ENCODE data around the gene TSPAN32.

TSPAN32 gene, protein sequence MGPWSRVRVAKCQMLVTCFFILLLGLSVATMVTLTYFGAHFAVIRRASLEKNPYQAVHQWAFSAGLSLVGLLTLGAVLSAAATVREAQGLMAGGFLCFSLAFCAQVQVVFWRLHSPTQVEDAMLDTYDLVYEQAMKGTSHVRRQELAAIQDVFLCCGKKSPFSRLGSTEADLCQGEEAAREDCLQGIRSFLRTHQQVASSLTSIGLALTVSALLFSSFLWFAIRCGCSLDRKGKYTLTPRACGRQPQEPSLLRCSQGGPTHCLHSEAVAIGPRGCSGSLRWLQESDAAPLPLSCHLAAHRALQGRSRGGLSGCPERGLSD

DNA sequence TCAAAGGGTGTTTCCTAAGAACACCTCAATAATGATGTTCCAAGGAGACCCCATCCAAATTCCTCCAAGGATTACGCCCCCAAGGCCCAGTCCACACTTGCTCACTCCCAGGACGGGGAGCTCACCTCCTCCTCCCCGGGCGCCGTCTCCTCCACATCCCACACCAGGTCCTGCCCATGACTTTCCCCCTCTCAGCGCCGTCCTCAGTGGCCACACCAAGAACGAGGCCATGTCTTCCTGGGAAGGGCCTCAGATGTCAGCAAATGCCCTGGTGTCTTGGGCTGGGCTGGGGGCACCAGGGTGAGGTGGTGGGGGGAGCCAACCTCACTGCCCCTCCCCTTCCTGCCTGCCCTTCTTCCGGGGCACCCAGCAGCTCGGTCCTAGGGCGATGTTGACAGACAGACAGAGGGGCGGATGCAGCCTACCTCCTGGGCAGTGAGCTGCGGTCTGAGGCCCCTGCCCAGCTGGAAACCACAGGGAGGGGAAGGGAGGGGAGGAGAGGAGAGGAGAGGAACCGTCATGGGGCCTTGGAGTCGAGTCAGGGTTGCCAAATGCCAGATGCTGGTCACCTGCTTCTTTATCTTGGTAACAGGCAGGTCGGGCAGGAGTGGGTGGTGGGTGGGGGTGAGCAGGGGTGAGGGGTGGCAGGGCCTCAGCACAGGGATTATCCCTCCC is at the start of gene TSPAN32, which contains the start of gene C11orf21:
TSPAN32 (plus strand) TSS at position 383 of the 675 bp plus-strand sequence; CDS start at position 520, 137 bp downstream.
C11orf21 (minus strand) TSS at position 288 of the 675 bp plus-strand sequence; CDS start at position 178, 110 bp downstream.
- TF ChIP-seq CSDC2 (CRISPR knock-in tag; IDR thresholded peaks at IDR 0.05) (no peak), ESRRG (CRISPR knock-in tag; IDR thresholded peaks at IDR 0.05) (no peak), TOX (CRISPR knock-in tag; IDR thresholded peaks at IDR 0.05; ENCODE audit: borderline replicate concordance) (no peak), BACH2 (CRISPR knock-in tag; IDR thresholded peaks at IDR 0.05; ENCODE audit: borderline replicate concordance) (no peak), ZNF8 (CRISPR knock-in tag; IDR thresholded peaks at IDR 0.05) (no peak), TCF4 (CRISPR knock-in tag; IDR thresholded peaks at IDR 0.05; ENCODE audit: borderline replicate concordance) (no peak), PPARA (CRISPR knock-in tag; IDR thresholded peaks at IDR 0.05; ENCODE audit: borderline replicate concordance) (no peak), RARB (CRISPR knock-in tag; IDR thresholded peaks at IDR 0.05) (no peak), ISL1 (CRISPR knock-in tag; IDR thresholded peaks at IDR 0.05) (no peak), ZC3H10 (CRISPR knock-in tag; IDR thresholded peaks at IDR 0.05) (no peak), OSR1 (CRISPR knock-in tag; IDR thresholded peaks at IDR 0.05) (no peak), POU6F1 (CRISPR knock-in tag; IDR thresholded peaks at IDR 0.05; ENCODE audit: borderline replicate concordance, low read depth) (no peak), ZFP3 (CRISPR knock-in tag; IDR thresholded peaks at IDR 0.05) (no peak), ZFP30 (CRISPR knock-in tag; IDR thresholded peaks at IDR 0.05) (no peak)
- TF ChIP-seq, protein P1, sequence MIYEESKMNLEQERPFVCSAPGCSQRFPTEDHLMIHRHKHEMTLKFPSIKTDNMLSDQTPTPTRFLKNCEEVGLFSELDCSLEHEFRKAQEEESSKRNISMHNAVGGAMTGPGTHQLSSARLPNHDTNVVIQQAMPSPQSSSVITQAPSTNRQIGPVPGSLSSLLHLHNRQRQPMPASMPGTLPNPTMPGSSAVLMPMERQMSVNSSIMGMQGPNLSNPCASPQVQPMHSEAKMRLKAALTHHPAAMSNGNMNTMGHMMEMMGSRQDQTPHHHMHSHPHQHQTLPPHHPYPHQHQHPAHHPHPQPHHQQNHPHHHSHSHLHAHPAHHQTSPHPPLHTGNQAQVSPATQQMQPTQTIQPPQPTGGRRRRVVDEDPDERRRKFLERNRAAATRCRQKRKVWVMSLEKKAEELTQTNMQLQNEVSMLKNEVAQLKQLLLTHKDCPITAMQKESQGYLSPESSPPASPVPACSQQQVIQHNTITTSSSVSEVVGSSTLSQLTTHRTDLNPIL (CRISPR knock-in tag; IDR thresholded peaks at IDR 0.05; ENCODE audit: low read depth): no peak
- TF ChIP-seq, protein P2, sequence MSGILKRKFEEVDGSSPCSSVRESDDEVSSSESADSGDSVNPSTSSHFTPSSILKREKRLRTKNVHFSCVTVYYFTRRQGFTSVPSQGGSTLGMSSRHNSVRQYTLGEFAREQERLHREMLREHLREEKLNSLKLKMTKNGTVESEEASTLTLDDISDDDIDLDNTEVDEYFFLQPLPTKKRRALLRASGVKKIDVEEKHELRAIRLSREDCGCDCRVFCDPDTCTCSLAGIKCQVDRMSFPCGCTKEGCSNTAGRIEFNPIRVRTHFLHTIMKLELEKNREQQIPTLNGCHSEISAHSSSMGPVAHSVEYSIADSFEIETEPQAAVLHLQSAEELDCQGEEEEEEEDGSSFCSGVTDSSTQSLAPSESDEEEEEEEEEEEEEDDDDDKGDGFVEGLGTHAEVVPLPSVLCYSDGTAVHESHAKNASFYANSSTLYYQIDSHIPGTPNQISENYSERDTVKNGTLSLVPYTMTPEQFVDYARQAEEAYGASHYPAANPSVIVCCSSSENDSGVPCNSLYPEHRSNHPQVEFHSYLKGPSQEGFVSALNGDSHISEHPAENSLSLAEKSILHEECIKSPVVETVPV (CRISPR knock-in tag; IDR thresholded peaks at IDR 0.05): no peak
- TF ChIP-seq, protein P3, sequence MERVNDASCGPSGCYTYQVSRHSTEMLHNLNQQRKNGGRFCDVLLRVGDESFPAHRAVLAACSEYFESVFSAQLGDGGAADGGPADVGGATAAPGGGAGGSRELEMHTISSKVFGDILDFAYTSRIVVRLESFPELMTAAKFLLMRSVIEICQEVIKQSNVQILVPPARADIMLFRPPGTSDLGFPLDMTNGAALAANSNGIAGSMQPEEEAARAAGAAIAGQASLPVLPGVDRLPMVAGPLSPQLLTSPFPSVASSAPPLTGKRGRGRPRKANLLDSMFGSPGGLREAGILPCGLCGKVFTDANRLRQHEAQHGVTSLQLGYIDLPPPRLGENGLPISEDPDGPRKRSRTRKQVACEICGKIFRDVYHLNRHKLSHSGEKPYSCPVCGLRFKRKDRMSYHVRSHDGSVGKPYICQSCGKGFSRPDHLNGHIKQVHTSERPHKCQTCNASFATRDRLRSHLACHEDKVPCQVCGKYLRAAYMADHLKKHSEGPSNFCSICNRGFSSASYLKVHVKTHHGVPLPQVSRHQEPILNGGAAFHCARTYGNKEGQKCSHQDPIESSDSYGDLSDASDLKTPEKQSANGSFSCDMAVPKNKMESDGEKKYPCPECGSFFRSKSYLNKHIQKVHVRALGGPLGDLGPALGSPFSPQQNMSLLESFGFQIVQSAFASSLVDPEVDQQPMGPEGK (CRISPR knock-in tag; IDR thresholded peaks at IDR 0.05; ENCODE audit: borderline replicate concordance): no peak
- no peak for ATAC-seq

GRCh38 chr11:2252018-2252417 is 49.8 kb upstream of the TSPAN32 start:
- ATAC-seq: no peak
- no peak for TF ChIP-seq TOX (CRISPR knock-in tag; IDR thresholded peaks at IDR 0.05; ENCODE audit: borderline replicate concordance)
- TF ChIP-seq, protein P1 (CRISPR knock-in tag; IDR thresholded peaks at IDR 0.05; ENCODE audit: low read depth): no peak
- no peak for TF ChIP-seq ZNF8 (CRISPR knock-in tag; IDR thresholded peaks at IDR 0.05)
- no peak for TF ChIP-seq POU6F1 (CRISPR knock-in tag; IDR thresholded peaks at IDR 0.05; ENCODE audit: borderline replicate concordance, low read depth)
- no peak for TF ChIP-seq ZC3H10 (CRISPR knock-in tag; IDR thresholded peaks at IDR 0.05)
- TF ChIP-seq ZFP30 (CRISPR knock-in tag; IDR thresholded peaks at IDR 0.05): no peak
- TF ChIP-seq PPARA (CRISPR knock-in tag; IDR thresholded peaks at IDR 0.05; ENCODE audit: borderline replicate concordance): no peak
- no peak for TF ChIP-seq TCF4 (CRISPR knock-in tag; IDR thresholded peaks at IDR 0.05; ENCODE audit: borderline replicate concordance)
- TF ChIP-seq, protein P3 (CRISPR knock-in tag; IDR thresholded peaks at IDR 0.05; ENCODE audit: borderline replicate concordance): no peak
- TF ChIP-seq OSR1 (CRISPR knock-in tag; IDR thresholded peaks at IDR 0.05): no peak
- no peak for TF ChIP-seq ISL1 (CRISPR knock-in tag; IDR thresholded peaks at IDR 0.05)
- TF ChIP-seq CSDC2 (CRISPR knock-in tag; IDR thresholded peaks at IDR 0.05): no peak
- TF ChIP-seq, protein P4, sequence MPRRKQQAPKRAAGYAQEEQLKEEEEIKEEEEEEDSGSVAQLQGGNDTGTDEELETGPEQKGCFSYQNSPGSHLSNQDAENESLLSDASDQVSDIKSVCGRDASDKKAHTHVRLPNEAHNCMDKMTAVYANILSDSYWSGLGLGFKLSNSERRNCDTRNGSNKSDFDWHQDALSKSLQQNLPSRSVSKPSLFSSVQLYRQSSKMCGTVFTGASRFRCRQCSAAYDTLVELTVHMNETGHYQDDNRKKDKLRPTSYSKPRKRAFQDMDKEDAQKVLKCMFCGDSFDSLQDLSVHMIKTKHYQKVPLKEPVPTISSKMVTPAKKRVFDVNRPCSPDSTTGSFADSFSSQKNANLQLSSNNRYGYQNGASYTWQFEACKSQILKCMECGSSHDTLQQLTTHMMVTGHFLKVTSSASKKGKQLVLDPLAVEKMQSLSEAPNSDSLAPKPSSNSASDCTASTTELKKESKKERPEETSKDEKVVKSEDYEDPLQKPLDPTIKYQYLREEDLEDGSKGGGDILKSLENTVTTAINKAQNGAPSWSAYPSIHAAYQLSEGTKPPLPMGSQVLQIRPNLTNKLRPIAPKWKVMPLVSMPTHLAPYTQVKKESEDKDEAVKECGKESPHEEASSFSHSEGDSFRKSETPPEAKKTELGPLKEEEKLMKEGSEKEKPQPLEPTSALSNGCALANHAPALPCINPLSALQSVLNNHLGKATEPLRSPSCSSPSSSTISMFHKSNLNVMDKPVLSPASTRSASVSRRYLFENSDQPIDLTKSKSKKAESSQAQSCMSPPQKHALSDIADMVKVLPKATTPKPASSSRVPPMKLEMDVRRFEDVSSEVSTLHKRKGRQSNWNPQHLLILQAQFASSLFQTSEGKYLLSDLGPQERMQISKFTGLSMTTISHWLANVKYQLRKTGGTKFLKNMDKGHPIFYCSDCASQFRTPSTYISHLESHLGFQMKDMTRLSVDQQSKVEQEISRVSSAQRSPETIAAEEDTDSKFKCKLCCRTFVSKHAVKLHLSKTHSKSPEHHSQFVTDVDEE (CRISPR knock-in tag; IDR thresholded peaks at IDR 0.05): no peak
- TF ChIP-seq BACH2 (CRISPR knock-in tag; IDR thresholded peaks at IDR 0.05; ENCODE audit: borderline replicate concordance): no peak
- no peak for TF ChIP-seq ZFP3 (CRISPR knock-in tag; IDR thresholded peaks at IDR 0.05)
- TF ChIP-seq, protein P2 (CRISPR knock-in tag; IDR thresholded peaks at IDR 0.05): no peak

Measured in SK-N-SH treated with all-trans-retinoic acid at 6 μM for 48 hours (cell line).